NCI-H82 (cell line): ENCODE measurements around the gene CCDC92.
"Not testable (repeated sequence)": the region's sequence is repeated elsewhere in the genome, so short reads cannot be mapped to it uniquely, and the experiment has no call there.

ENCODE experiments used
- DNase-seq: peaks from one replicate; lab custom pipeline; 2025; lab: John Stamatoyannopoulos, UW

The CCDC92 gene

DNA sequence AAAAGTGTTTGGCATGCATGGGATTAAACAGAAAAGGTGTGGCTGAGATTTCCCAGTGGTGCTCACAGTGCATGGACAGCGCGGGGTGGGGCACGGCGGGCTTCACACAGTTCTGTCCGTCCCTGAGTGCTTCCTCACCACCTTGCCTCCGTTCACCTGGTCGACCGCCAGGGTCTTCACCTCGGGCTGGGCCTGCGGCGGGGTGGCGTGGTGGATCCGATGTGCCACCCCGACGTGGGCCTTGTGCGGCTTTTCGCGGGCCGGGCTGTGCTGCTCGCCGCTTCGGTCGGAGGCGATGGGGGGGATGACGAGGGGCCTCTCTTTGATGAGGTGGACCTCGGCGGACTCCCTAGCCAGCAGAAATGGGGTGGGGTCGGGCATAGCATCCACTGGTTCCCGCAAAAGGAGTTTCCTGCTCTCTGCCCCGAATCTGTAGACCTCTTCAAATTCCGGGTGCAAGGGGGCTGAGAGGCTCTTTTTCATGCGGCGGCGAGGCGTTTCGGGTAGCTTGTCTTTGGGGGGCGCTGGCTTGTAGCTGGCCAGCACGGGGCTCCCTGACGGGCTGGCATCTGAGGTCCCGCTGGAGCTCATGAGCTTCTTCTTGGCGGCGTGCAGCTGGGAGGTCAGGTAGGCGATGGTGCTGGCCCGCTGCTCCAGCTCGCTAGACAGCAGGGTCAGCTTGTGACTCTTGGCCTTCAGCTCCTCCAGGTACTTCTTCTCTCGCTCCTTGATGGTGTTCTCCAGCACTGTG is 35.5 kb downstream of the CCDC92 start:
- DNase-seq: no peak

DNA sequence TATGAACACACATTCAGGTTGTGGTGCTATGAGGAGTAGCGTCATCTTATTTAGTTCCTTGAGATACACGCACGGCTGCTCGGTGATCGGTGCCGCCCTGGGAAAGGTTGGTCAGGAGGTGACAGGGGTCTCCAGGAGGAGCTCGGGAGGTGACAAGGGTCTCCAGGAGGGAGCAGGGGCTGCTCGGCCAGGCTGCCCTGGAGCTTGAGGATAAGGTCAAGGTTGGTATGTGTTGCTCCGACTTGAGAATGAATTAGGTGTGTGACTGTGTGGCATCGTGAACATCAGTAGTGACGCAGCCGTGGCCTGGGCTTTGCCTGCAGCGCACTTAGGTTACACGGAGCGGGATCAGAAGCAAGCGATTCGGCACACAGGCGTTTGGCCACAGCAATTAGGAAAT is 36.2 kb downstream of the CCDC92 start:
- DNase-seq: no peak

DNA sequence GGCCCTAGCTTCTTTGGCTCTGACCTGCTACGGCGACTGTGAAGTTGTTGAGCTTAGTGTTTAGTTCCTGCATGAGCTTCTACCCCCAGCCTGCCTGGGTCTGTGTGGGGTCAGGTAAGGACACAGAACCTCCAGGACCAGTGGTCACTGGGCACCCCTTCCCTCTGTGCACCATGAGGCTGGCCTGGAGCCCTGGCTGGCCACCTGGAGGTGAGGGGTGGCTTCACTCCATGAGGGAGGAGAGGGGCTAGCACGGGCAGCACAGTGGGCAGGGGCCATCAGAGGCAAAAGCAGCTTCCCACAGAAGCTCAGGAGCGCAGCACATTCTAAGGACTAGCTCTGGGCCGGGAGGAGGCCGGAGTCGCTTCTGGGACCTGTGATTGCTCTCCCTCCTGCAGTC is 36.7 kb downstream of the CCDC92 start:
- no peak for DNase-seq

DNA sequence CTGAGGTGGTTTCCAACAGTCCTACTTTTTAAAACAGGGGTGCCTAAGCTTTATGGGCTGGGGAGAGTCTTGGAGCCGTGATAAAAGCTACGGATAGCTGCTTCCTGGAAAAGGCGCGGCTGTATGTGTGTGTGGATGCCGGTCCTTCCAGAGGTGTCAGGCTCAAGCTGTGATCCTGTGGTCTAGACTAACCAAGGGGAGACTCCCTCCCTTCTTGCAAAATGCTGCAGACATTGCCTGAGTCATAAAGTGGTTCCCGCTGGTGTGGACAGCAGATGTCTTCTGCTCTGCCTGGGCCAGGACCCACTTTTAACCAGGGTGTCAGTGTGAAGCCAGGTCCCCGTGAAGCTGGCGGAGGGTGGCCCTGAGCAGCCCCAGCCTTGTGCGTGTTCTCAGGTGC is 37.8 kb downstream of the CCDC92 start:
- DNase-seq: no peak

DNA sequence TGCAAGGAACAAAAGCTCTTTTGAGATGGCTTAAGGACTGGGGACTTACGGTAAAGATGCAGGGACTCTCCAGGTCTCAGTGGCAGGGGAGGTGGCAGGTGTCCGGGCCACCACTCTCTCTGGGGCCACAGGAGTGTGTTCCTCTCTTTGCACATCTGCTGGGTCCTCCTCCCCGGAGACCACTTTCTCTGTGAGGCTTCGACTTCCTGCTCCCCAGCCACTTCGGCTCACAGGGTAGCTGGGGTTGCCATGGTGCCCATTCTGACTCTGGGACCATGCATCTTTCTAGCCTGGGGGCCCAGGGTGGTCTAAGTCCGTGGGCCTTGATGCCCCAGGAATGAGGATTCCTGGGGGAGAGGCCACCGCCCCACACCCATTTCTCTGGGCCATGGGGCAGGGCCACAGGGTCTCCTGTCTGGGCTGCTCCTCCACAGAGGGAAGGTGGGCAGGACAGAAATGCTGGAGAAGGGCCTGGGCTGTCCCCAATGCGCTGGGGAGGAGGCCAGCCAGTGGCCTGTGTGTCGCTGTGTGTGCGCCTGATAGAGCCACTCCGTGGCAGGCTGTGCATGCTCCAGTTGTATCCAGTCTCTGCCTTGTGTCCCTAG is 38.5 kb downstream of the CCDC92 start:
- no peak for DNase-seq

DNA sequence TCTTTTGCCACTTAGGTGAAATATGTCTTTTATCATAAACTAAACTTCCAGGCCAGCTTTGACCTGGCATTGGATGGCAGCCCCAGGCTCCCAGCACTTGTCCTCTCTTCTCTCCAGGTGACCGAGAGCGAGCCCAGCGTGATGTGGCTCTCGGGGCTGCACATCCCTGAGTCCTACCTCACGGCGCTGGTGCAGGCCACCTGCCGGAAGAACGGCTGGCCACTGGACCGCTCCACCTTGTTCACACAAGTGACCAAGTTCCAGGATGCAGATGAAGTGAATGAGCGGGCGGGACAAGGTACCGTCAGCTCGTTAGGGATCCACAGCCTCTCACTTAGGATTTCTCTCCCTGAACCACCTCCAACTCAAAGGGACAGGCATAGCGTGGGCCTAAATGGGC is 39.4 kb downstream of the CCDC92 start:
- no peak for DNase-seq

DNA sequence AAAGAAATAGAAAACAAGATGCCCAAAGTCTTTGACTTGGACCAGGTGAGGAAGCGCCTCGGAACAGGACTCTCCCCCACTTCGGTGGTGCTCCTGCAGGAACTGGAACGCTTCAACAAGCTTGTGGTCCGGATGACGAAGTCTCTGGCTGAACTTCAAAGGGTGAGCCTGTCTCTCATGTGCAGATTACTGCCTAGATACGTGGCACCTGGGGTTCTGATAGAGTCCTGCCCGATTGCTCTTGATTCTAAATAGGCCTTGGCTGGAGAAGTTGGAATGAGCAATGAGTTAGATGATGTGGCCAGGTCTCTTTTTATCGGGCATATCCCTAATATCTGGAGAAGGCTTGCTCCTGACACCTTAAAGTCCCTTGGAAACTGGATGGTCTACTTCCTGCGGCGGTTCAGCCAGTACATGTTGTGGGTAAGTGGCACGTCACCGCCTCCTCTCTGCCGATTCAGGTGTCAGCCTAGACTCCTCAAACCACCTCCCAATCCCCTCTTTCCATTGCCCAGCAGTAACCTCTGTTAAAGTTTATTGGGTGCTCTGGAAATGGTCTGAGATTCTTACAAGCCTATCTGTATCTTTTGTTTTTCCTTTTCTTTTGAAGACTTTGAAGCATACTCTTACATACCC is 40.8 kb downstream of the CCDC92 start:
- DNase-seq: no peak

DNA sequence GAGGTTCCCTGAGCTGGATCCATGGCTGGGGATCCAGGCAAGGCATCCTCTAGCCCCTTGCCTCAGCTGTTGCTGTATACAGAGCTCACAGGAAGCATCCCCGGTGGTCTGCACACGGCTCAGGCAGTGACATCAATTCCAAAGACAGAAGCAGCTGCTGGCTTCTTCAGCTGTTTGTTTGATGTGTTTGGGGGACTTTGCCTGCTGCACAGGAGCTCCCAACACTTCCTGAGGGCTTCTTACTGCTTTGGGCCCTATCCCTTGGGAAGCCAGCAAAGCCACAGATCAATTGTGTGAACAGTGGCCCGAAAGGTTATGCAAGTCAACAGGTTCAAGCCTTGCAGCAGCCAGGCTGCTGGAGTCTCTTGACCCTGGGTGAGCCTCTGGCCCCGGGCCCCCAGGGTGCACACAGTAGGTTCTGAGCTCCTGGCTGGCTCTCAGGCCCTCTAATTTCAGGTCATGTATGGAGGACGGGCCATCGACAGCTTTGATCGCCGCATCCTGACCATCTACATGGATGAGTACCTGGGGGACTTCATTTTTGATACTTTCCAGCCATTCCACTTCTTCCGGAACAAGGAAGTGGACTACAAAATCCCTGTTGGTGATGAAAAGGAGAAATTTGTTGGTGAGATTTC is 42.6 kb downstream of the CCDC92 start:
- DNase-seq: no peak

DNA sequence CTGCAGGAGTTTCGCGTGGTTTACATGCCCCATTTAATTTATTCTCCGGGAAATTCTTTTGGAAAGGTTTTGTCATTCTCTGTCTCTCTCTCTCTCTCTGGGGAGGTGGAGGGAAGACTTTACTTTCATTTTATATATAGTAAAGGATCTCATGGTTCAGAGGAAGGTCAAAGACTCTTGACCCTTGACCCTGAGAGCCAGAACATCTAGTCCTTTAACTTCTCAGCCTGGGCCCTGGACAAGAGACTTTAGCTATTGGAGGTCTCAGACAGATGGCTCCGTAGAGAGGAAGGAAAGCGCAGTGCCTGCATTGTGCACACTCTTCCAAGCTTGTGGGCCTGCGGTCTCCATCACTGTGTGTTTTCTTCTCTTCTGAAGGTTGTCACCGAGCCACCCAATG is 43.7 kb downstream of the CCDC92 start:
- DNase-seq: no peak

DNA sequence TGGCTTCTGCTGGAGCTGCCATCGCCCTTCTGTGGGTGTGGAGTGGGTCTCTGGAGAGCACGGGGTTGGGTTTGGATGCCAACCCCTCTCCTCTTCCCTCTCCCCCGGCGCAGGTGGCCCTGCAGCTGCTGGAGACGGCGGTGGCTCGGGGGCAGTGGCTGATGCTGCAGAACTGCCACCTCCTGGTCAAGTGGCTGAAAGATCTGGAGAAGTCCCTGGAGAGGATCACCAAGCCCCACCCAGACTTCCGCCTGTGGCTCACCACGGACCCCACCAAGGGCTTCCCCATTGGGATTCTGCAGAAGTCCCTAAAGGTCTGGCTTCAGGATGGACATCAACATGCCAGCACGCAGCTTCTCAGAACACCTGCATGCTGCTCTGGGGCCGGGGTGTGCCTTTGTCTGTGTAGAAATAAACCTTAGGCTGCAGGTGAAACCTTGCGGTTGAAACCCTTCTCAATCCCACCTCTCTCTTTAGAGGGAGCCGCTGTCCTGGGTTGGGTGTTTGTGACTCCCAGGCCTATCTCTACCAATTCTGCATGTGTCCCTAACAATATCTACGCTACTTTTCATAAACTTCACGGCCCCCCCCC is 44.3 kb downstream of the CCDC92 start:
- DNase-seq: peak; percentile 14

DNA sequence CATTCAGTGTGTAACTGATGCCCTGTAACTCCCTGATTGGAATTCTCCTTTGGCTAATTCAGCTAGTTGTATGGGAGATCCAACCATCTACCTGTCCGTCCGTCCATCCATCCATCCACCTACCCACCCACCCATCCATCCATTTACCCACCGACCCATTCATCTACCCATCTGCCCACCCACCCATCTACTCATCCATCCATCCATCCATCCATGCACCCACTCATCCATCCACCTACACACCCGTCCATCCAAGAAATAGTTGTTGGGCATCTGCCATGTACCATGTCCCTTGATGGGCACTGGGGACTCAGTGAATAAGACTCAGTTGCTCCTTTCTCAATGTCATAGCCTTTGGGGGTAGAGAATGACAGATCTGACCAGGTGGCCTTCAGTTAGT is 48.1 kb downstream of the CCDC92 start:
- no peak for DNase-seq

DNA sequence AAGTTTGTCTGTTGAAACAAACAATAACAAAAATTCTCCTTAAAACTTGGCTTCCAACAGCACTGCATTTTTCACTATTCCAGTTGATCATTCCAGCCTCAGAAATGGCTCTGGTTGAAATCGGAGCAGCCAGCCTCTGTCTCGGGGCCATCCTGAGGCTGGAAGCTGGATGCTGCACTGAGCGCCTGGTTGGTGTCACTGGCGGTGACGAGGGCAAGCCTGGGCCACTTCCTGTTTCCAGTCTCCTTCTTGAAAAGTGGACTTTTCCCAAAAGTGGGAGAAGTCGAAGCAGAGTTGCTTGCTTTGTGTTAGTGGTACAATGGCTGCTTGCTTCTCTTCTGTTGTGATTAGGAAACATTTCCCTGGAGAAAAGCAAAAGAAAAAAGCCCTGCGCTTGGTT is 48.7 kb downstream of the CCDC92 start:
- no peak for DNase-seq

DNA sequence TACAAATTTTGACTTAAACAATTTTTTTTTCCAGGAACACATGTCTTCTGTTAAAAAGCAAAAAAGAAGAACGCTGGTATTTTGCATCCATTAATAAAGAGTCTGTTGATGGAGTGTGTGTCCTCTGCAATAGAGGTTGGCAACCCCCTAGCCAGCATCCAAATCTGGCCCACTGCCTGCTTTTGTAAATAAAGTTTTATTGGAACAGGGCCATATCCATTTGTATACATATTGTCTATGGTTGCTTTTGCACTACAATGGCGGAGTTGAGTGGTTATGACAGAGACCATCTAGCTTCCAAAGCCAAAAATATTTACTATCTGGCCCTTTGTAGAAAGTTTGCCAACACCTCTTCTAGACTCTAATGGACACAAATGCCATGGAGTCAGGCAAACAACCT is 49.6 kb downstream of the CCDC92 start:
- DNase-seq: no peak

DNA sequence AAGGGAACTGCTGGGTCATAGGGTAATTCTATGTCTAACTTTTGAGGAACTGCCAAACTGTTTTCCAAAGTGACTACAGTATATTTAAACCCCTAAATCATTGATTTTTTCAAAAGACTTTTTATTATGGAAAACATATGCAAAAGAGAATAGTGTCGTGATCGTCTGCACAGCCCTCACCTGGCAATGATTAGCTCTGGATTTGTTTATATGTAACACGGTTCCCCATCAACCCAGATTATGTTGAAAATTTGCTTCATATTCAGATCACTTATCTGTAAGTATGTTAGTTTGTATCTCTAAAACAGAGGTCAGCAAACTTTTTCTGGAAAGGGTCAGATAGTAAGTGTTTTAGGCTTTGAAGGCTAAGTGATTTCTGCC is 52.7 kb downstream of the CCDC92 start:
- DNase-seq: no peak

DNA sequence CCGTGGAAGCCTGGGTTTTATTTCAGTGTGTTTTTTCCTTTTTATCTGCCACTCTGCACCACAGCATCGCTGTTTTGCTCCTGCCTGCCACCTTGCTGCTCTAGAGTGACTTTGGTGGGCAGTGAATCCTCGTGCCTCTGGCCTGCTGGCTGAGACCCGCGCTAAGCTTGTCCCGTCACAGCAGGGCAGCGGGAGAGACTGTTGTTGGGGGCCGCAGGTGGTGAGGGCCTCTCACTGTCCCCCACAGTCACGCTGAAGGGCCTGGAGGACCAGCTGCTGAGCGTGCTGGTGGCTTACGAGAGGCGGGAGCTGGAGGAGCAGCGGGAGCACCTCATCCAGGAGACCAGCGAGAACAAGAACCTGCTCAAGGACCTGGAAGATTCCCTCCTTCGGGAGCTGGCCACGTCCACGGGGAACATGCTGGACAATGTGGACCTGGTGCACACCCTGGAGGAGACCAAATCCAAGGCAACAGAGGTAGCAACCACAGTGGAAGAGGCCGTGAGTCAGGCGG is 55.2 kb downstream of the CCDC92 start:
- DNase-seq: no peak

DNA sequence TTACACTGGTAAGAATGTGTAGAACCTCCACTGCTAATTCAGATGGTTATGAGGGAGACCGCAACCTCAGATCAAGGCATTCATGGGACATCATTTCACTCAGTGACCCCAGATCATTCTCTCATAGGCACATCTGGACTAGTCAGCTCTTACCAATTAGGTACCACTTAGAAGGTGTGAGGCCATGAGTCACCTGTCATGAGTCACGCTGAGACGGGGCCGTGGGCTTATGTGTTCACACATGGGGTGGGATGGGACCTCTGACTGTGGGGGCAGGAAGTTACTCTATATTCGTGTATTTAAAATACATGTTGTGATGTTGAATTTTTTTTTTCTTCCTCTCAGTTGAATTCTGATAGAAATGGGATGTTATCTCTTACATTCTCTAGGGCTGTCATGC is 55.9 kb downstream of the CCDC92 start:
- no peak for DNase-seq

DNA sequence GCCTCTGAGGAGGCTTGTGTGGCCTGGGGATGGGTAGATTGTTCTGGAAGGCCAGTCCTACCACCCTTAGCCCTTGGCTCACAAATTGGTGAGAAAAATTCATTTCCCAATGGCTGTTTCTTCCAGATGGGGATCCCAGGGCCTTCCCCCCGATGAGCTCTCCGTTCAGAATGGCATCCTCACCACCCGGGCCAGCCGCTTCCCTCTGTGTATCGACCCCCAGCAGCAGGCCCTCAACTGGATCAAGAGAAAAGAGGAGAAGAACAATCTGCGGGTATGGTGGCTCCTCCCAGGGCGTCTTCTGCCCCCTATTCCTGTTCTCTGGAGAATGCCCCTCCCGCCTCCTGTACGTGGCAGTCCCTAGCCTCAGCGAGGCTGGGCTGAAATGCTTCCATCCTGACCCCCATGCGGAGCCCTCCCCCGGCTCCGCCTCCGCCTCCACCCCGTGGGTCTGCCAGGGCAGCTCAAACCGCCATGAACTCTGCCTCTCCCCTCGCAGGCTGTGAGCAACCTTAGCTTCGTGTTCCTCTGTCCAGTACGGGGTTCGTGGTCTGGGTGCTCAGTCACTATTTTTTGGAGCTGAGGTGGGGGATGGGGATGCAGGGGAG is 57.8 kb downstream of the CCDC92 start:
- no peak for DNase-seq

DNA sequence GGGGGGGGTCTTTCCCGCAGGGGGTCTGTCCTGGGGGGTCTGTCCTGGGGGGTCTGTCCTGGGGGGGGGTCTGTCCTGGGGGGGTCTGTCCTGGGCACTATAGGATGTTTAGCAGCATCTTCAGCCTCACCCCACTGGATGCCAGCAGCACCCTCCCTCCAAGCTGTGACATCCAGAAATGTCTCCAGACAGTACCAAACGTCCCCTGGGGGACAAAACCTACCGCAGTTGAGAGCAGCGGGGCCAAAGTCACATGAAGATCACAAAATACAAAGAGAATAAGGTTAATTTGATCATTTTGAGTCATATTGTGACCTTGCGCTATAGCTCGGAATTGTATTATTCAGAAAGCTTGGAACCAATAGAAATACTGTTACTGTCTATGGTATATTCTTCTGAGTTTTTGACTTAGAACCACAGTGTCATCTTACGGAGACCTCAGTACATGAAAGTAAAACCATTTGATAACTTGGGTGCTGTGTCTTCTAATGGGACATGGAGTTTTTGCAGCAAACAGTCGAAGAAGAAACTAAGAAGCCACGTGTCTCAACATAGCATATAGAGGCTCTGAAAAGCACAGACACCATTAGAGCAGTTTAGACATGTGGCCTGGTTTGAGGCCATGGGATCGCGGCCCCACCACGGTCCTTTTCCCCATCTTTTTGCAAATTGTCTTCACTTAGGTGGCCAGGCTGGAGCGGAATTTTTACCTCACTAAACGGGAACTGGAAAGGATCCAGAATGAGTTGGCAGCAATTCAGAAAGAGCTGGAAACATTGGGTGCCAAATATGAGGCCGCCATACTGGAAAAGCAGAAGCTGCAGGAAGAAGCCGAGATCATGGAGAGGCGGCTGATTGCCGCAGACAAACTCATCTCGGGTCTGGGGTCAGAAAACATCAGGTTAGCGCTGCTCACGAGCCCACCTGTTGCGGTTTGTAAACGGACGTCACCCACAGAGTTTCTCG is 59.9 kb downstream of the CCDC92 start:
- DNase-seq: no peak

DNA sequence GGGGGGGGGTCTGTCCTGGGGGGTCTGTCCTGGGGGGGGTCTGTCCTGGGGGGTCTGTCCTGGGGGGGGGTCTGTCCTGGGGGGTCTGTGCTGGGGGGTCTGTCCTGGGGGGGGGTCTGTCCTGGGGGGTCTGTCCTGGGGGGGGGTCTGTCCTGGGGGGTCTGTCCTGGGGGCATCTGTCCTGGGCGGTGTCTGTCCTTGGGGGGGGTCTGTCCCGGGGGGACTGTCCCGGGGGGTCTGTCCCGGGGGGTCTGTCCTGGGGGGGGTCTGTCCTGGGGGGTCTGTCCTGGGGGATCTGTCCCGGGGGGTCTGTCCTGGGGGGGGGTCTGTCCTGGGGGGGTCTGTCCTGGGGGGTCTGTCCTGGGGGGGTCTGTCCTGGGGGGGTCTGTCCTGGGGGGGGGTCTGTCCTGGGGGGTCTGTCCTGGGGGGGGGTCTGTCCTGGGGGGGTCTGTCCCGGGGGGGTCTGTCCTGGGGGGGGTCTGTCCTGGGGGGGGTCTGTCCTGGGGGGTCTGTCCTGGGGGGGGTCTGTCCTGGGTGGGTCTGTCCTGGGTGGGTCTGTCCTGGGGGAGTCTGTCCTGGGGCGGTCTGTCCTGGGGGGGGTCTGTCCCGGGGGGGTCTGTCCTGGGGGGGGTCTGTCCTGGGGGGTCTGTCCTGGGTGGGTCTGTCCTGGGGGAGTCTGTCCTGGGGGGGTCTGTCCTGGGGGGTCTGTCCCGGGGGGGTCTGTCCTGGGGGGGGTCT is 60.8 kb downstream of the CCDC92 start:
- DNase-seq: not testable (repeated sequence)

DNA sequence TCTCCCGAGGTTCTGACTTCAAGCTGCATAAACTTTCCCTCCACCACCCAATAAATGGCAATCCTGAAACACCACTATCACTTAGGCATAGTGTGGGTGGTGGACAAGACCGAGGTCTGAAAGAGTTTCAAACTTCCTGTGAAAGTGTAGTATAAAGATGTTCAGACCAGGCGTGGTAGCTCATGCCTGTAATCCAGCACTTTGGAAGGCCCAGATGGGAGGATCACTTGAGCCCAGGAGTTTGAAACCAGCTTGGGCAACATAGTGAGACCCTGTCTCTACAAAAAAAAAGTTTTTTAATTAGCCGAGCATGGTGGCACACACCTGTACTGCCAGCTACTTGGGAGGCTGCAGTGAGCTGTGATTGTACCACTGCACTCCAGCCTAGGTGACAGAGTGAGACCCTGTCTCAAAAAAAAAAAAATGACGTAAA is 61.9 kb downstream of the CCDC92 start:
- DNase-seq: no peak
